Smooth muscle cell (in vitro differentiated cells): ENCODE data around the gene SPON1. TPM values are rescaled to one million over a fixed set of nuclear protein-coding genes. Genes with fewer than 3 reads are reported as not detected.

ENCODE experiments used
- DNase-seq: peaks from one replicate; lab custom pipeline; 2025; ENCODE audit not compliant: unreplicated experiment; lab: John Stamatoyannopoulos, UW
- H2AFZ ChIP-seq: fragments of 200-600 bp; sonication (generic); 2 replicates; pipeline ENCODE4 v1.6.0; 2016; ENCODE audit warnings: antibody characterized with exemption, low read depth, mild to moderate bottlenecking
- H3F3A ChIP-seq: fragments of 200-600 bp; sonication (generic); 2 replicates; pipeline ENCODE4 v1.6.0; 2017; ENCODE audit warnings: antibody characterized with exemption, low read depth
- H3K27ac ChIP-seq: fragments of 200-600 bp; sonication (generic); 2 replicates; pipeline ENCODE4 v1.5.1; 2016; ENCODE audit warnings: low read depth, mild to moderate bottlenecking
- H3K27me3 ChIP-seq: fragments of 200-600 bp; sonication (generic); 2 replicates; pipeline ENCODE4 v1.6.1; 2016; ENCODE audit warnings: low read depth, mild to moderate bottlenecking
- H3K36me3 ChIP-seq: fragments of 200-600 bp; sonication (generic); 2 replicates; pipeline ENCODE4 v1.5.1; 2016; ENCODE audit warnings: low read depth
- H3K4me1 ChIP-seq: fragments of 200-600 bp; sonication (generic); 2 replicates; pipeline ENCODE4 v1.5.1; 2016; ENCODE audit warnings: low read depth
- H3K4me2 ChIP-seq: fragments of 200-600 bp; sonication (generic); 2 replicates; pipeline ENCODE4 v1.6.0; 2016; ENCODE audit warnings: mild to moderate bottlenecking
- H3K4me3 ChIP-seq: fragments of 200-600 bp; sonication (generic); 2 replicates; pipeline ENCODE4 v1.5.1; 2016; ENCODE audit warnings: mild to moderate bottlenecking
- H3K79me2 ChIP-seq: fragments of 200-600 bp; sonication (generic); 2 replicates; pipeline ENCODE4 v1.6.0; 2016; ENCODE audit warnings: low read depth, mild to moderate bottlenecking
- H3K9ac ChIP-seq: fragments of 200-600 bp; sonication (generic); 2 replicates; pipeline ENCODE4 v1.6.0; 2016; ENCODE audit warnings: low read depth
- H3K9me3 ChIP-seq: fragments of 200-600 bp; sonication (generic); replicated peaks from 2 replicates; pipeline ENCODE4 v1.5.1; 2016; ENCODE audit warnings: low read depth
- H4K20me1 ChIP-seq: fragments of 200-600 bp; sonication (generic); 2 replicates; pipeline ENCODE4 v1.6.0; 2016; ENCODE audit warnings: low read depth
- WGBS: methylation state at CpG from one replicate; pipeline ENCODE4 v1.1.7; 2016; ENCODE audit warnings: low lambda C conversion rate; 5-methylcytosine and 5-hydroxymethylcytosine counted together
- polyA plus RNA-seq: library from polyadenylated mRNA; unstranded; fragments of >200 nt; fragmentation: Nextera tagmentation; extraction: Ambion mirVana; gene quantifications from 2 replicates; pipeline ENCODE4 v1.2.1, GENCODE V29; 2016
- total RNA-seq: library from RNA; depleted of rRNA; stranded (reverse); fragments of >200 nt; gene quantifications from 2 replicates; pipeline ENCODE4 v1.2.3, GENCODE V29; 2014
- TF ChIP-seq, protein P1 (sequence below): fragments of 200-600 bp; sonication (generic); IDR thresholded peaks from 2 replicates; pipeline ENCODE4 v1.5.1; 2017; ENCODE audit warnings: borderline replicate concordance, mild to moderate bottlenecking, antibody characterized with exemption; ENCODE audit not compliant: insufficient read depth, poor library complexity, severe bottlenecking

SPON1 gene
- total and polyA plus RNA-seq, 2 experiments from 2014 or later = 38.0 to 40.6 TPM

DNA sequence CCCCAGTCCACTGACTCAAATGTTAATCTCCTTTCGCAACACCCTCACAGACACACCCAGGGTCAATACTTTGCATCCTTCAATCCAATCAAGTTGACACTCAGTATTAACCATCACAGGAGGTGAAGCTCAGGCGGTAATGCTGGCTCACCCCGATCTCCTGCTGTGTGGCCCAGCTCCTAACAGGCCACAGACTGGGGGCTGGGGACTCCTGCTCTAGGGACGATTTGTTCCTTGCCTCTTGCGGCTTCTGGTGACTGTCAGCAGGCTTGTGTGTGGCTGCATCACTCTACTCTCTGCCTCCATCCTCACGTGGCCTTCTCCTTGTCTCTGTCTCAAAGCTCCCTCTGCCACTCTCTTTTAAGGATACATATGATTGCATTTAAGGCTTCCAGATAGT is 45.0 kb downstream of the SPON1 start:
- Histone ChIP-seq H3K9me3 (no peaks in the 10 kb centered on the region), H3K27ac (no peak overlapping the region), H3K4me3 (no peak overlapping the region), H3F3A (no peaks in the 10 kb centered on the region), H3K36me3 (no peaks in the 10 kb centered on the region), H3K4me2 (no peak overlapping the region), H3K79me2 (no peaks in the 10 kb centered on the region), H3K9ac (no peak overlapping the region), H3K4me1 (no peaks in the 10 kb centered on the region), H2AFZ (no peak overlapping the region), H4K20me1 (no peaks in the 10 kb centered on the region), H3K27me3 (no peaks in the 10 kb centered on the region)
- TF ChIP-seq, protein P1, sequence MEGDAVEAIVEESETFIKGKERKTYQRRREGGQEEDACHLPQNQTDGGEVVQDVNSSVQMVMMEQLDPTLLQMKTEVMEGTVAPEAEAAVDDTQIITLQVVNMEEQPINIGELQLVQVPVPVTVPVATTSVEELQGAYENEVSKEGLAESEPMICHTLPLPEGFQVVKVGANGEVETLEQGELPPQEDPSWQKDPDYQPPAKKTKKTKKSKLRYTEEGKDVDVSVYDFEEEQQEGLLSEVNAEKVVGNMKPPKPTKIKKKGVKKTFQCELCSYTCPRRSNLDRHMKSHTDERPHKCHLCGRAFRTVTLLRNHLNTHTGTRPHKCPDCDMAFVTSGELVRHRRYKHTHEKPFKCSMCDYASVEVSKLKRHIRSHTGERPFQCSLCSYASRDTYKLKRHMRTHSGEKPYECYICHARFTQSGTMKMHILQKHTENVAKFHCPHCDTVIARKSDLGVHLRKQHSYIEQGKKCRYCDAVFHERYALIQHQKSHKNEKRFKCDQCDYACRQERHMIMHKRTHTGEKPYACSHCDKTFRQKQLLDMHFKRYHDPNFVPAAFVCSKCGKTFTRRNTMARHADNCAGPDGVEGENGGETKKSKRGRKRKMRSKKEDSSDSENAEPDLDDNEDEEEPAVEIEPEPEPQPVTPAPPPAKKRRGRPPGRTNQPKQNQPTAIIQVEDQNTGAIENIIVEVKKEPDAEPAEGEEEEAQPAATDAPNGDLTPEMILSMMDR = no peak
- WGBS = 85% methylated on average over 6 of the region's 6 CpGs
- no peak for DNase-seq

DNA sequence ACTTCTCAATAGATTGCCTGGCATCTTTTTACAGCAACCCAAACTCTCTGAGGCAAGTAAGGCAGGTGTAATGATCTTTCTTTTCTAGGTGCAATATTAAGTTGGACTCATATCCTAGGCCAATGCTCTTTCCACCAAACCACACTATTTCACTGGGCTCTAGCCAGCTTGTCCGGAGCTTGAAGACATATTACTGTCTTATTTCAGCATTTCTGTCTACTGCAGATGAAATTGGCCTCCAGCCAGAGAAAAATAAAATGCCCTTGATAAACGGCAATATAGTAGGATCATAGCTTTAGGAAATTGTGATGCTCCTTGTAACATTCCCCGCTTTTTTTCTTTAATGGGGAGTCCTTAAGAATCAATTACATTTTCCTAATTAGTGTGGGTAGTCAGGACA is 48.1 kb downstream of the SPON1 start:
- Histone ChIP-seq H3K36me3 (no peaks in the 10 kb centered on the region), H2AFZ (no peak overlapping the region), H3K27me3 (no peaks in the 10 kb centered on the region), H3K4me1 (no peaks in the 10 kb centered on the region), H3K79me2 (no peaks in the 10 kb centered on the region), H3K9me3 (no peaks in the 10 kb centered on the region), H3K27ac (no peak overlapping the region), H4K20me1 (no peaks in the 10 kb centered on the region), H3F3A (peaks cover 2% of the 10 kb centered on the region), H3K9ac (no peak overlapping the region), H3K4me3 (no peak overlapping the region), H3K4me2 (no peak overlapping the region)
- 95% methylated on average over 3 of the region's 3 CpGs for WGBS
- DNase-seq = no peak
- TF ChIP-seq, protein P1 = no peak

DNA sequence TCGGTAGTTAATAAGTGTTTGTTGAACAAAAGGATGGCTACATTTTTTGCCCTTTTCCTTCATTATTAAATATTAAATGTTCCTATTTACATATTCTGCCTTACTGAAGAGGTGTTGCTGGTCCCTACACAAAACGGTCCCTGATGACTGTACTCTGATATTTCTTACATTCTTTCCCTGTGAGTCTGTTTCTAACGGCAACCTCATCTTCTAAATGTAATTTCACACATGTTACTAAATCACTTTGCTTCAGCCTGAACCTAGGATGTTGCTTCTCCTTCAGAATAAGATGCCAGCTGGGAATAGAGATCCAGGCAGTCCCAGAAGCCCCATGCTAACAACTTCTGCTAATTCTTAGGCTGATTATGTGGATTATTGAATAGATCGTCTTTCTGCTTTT is 50.3 kb downstream of the SPON1 start:
- WGBS = 55% methylated on average over 4 of the region's 4 CpGs
- Histone ChIP-seq H3K4me1 (peaks cover 5% of the 10 kb centered on the region), H3K27me3 (no peaks in the 10 kb centered on the region), H3F3A (peaks cover 8% of the 10 kb centered on the region), H3K9me3 (no peaks in the 10 kb centered on the region), H3K9ac (no peak overlapping the region), H3K36me3 (no peaks in the 10 kb centered on the region), H3K27ac (no peak overlapping the region), H4K20me1 (no peaks in the 10 kb centered on the region), H3K79me2 (no peaks in the 10 kb centered on the region), H2AFZ (no peak overlapping the region), H3K4me2 (no peak overlapping the region), H3K4me3 (no peak overlapping the region)
- DNase-seq = no peak
- TF ChIP-seq, protein P1 = no peak

DNA sequence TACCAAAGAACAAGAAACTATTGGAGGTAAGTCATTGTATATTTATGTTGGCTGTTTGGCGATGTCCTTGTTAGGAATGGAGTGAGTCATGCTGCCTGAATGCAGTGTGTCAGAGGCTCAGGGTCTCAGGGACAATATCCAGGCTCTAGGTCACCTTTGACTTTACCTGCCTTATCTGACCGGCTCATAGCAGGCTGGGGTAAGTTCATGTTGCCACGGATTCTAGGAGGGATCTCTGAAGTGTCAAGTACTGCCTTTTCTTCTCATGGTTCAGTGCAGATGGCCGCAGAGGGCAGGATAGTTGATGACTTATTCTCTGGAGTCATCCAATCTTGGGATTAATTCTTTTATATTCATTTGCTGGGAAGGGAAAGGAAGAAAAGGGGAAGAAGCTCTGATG is 53.2 kb downstream of the SPON1 start:
- Histone ChIP-seq H3K79me2 (no peaks in the 10 kb centered on the region), H3K36me3 (no peaks in the 10 kb centered on the region), H3K9me3 (no peaks in the 10 kb centered on the region), H3K4me1 (peaks cover 5% of the 10 kb centered on the region), H3K4me3 (no peak overlapping the region), H3F3A (peaks cover 8% of the 10 kb centered on the region), H3K4me2 (peak overlapping the region; percentile 16), H3K9ac (no peak overlapping the region), H3K27ac (peak overlapping the region; percentile 35), H4K20me1 (no peaks in the 10 kb centered on the region), H2AFZ (peak overlapping the region; percentile 1), H3K27me3 (no peaks in the 10 kb centered on the region)
- 30% methylated on average over 4 of the region's 4 CpGs for WGBS
- TF ChIP-seq, protein P1 = no peak
- no peak for DNase-seq
